GM12892 (cell line): ENCODE measurements around the gene AP2A2.

Experiments
- POLR2A ChIP-seq: IDR thresholded peaks from 2 replicates; pipeline ENCODE4 v1.6.1; 2011; ENCODE audit warnings: low read depth, low read length, control low read depth
- POLR2AphosphoS5 ChIP-seq: IDR thresholded peaks from 2 replicates; pipeline ENCODE4 v1.6.1; 2011; ENCODE audit warnings: low read depth, low read length, control low read depth

DNA sequence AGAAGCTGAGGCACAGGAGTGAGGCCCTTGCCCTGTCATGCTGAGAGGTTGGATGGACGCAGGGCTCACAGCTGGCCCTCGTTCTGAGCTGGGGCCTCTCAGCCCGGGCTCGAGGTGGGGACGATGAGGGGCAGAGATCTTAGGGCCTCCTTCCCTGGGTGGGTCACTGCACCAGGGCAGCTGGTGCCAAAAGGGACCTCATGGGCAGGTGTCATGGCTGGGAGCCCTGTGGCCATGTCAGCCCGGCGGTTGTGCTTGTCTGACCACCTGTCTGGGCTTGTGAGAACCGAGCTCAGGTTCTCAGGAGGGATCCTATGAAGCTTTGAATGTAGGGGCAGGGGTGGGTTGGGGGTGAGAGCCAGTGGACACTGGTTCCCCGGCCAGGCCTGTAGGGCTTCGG lies 112.7 kb downstream of the AP2A2 start:
- TF ChIP-seq POLR2A (no peak), POLR2AphosphoS5 (no peak)
